GM12864 (cell line): ENCODE measurements around the gene NUP210.

ENCODE experiments used
- DNase-seq: peaks from one replicate; pipeline ENCODE4 v3.0.0-alpha.2; 2011; ENCODE audit warnings: low read depth
- H3K4me3 ChIP-seq: 2 replicates; pipeline ENCODE4 v1.5.1; 2011; ENCODE audit warnings: mild to moderate bottlenecking, low read depth, low read length, control low read depth
- TF ChIP-seq, protein P1 (sequence below): IDR thresholded peaks from 2 replicates; pipeline ENCODE4 v1.5.1; 2011; ENCODE audit warnings: low read depth, mild to moderate bottlenecking, moderate library complexity, low read length, control low read depth, inconsistent platforms; ENCODE audit errors: missing control alignments

NUP210 gene

DNA sequence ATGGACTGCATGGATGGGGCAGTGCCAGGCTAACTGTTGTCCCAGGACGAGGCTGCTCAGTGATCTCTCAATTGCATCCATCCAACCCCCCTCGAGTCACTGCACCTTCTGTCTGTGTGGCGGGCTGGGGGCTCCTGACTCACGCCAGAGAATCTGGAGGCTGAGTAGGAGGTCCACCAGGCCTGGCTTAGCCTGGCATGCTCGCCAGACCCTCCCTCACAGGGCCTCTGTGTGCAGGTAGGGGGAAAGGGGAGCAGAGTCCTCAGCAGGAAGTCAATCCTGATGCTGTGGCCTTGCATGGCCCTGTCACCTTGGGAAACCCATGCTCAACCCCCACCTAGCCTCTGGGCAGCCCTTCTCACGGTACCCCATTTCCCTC lies 140.6 kb downstream of the NUP210 start:
- TF ChIP-seq, protein P1, sequence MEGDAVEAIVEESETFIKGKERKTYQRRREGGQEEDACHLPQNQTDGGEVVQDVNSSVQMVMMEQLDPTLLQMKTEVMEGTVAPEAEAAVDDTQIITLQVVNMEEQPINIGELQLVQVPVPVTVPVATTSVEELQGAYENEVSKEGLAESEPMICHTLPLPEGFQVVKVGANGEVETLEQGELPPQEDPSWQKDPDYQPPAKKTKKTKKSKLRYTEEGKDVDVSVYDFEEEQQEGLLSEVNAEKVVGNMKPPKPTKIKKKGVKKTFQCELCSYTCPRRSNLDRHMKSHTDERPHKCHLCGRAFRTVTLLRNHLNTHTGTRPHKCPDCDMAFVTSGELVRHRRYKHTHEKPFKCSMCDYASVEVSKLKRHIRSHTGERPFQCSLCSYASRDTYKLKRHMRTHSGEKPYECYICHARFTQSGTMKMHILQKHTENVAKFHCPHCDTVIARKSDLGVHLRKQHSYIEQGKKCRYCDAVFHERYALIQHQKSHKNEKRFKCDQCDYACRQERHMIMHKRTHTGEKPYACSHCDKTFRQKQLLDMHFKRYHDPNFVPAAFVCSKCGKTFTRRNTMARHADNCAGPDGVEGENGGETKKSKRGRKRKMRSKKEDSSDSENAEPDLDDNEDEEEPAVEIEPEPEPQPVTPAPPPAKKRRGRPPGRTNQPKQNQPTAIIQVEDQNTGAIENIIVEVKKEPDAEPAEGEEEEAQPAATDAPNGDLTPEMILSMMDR = no peak
- H3K4me3 ChIP-seq = no peak overlapping the region
- no peak for DNase-seq

DNA sequence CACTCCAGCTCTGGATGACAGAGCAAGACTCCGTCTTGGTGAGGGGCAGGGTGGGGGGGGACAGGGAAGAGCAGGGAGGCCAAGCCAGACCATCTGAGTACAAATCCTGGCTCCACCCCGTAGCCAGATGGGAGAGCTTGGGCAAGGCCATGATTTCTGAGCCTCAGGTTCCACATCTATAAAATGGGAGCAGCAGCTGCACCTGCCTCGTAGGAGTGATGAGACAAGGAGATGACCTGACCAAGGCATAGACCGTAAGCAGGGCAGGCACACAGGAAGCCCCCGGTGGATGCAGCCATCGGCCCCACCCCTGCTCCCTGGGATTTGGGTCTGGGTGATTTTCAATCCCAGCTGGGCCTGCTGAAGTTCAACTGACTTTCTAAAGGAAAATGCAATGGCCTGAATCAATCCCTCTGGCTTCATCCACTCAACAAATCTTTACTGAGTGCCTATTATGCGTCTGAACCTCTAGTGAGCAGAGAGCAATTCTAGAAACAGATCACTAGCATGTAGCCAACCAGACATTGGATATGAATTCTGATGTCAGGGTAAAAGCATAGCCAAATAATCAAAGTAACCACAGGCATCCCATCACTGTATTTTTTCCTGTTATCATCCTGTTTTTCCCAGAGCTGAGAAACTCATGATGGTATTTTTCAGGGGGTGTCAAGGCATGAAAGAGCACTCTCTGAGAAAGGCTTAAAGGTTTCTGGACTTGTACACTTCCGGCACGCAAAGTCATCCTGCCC lies 141.2 kb downstream of the NUP210 start:
- DNase-seq = no peak
- no peak overlapping the region for H3K4me3 ChIP-seq
- TF ChIP-seq, protein P1 = no peak

DNA sequence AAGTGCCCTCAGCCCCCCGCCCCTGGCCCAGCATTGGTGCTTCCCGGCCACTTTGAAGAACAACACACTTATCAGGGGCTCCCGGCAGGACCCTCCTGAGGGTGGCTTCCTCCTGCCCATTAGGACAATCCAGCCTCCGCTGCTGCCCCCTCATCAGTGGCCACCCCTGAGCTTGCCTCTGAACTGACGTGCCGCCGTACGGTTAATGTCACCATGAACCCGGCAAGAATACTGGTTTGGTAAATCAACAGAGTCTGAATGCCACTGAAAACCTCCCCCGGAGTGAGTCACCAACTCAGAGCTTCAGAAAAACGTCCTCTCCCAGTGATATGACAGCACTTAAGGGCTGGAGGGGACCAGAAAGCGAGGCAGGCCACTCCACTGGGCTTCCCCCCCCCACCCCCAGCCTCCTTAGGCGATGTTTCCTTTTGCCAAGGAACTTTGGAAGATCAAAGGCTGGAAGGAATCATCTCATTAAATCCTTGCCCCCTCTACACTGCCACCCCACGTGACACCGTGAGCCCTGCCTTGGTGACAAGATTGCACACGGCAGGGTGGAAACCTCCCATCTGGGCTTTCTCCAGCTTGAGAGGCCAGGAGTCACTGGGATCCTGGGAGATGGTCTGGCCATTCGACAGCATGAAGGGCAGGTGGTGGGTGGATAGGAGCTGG lies 142.1 kb downstream of the NUP210 start:
- no peak overlapping the region for H3K4me3 ChIP-seq
- TF ChIP-seq, protein P1 = no peak
- DNase-seq = no peak

DNA sequence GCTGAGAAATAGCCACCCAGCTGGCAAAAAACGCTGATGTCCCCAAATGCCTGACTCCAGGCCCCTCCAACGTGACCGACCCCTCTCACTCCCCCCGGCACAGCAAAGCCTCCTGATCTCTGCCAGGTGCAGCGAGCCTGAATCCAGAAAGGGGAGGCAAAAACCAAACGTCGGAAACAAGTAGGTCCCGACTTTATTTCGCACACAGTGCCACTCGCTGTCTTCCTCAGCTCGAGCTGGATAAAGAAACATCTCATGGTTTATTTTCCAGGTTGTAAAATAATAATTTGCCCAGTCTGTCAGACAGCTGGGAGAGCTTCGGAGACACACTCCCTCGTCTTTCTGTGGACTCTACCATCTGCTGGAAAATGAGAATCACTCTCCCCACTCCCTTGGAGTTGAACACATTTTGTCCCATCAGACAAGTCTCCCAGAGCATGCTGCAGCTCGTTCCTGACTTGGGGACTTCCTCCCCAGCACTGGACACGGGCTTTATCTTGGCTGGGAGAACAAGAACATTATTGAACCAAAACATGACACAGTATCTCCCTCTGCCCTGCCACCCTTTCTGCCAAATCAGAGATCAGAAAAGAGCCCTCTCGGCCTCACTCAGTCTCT lies 142.8 kb downstream of the NUP210 start:
- DNase-seq = no peak
- H3K4me3 ChIP-seq = no peak overlapping the region
- TF ChIP-seq, protein P1 = no peak

DNA sequence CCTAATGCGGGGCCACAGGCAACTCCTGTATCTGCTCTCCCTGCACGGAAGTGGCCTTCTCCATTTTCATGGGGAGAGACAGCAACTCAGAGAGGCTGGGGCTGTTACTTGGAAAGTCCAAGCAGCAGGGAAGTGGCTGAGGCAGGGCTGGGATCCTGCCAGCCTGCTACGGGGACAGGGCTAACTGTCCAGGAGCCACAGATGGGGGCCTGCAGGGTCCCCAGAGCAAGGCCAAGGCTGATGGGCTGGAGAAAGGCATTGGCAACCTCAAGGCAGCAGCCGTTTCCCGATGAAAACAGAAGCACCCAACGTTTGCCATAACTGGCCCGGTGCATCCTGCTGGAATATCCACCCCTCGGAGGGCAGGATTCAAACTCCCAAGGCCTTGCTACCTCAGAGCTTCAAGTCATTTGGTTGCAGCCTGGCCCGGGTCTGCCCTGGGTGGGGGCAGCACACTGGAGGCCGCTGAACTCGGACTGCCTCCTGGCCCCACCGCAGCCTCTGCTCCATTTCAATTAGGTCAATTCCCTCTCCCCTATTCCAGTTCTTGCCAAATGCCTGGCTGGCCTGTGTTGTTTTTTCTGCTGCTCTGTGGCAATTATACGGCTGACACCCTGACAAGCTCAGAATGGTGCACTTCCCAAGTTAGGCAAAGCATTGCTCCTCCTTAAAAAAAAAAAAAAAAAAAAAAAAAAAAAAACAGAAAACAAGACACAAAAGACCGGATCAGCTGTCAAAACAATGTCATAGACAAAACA lies 143.5 kb downstream of the NUP210 start:
- TF ChIP-seq, protein P1 = no peak
- no peak overlapping the region for H3K4me3 ChIP-seq
- DNase-seq = no peak

DNA sequence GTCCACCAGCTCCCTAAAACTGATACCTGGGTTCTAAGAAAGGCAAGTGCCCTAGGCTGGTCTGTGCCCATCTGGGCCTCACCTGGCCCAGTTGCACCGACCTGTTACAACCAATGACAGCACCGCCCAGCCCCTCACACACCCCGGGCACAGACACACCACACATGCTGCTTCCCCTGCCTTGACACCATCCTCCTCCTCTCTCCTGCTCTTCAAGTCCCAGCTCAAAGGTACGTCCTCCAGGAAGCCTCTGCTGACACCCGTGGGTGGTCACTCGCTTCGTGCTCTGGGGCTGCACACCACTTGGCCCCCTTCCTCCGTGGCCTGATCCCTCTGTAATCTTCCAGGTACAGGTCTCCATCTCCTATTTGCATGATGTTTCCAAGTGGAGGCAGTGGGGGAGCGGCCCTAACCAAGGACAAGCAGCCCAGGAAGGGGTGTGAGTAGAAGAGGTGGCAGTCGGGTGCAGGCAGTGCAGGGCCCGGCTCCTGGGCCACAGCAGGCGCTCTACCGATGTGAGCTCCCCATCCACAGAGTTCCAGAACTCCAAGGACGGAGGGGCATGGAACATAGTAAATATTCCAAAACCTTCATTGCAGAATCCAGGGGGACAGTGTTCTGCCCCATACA lies 144.6 kb downstream of the NUP210 start:
- H3K4me3 ChIP-seq = no peak overlapping the region
- TF ChIP-seq, protein P1 = no peak
- no peak for DNase-seq
